A673 (cell line): Measurements from ENCODE around the gene ERF.

Source experiments
- CTCF ChIP-seq: fragments of 300-800, 200-600 bp; sonication (generic); conservative IDR thresholded peaks from 2 replicates; pipeline ENCODE4 v1.5.1; 2017; ENCODE audit warnings: low read depth, mild to moderate bottlenecking, antibody characterized with exemption, low read length, moderate library complexity, mixed read lengths
- EZH2 ChIP-seq: fragments of 200-600 bp; sonication (generic); IDR thresholded peaks from 2 replicates; pipeline ENCODE4 v1.6.1; 2017; ENCODE audit warnings: borderline replicate concordance, low read depth, mild to moderate bottlenecking, mixed read lengths, antibody characterized with exemption, low read length; ENCODE audit not compliant: poor library complexity, severe bottlenecking

GRCh38 chr19:42198676-42199439, 56.1 kb downstream of the ERF start:
- TF ChIP-seq CTCF (no peak), EZH2 (no peak)
